Stimulated activated CD8-positive, alpha-beta memory T cell treated with anti-CD3 and anti-CD28 coated beads, Interleukin-7, amount 100 ng/mL, for 1 hour (primary cell): ENCODE results near the gene FNIP1.
"Not testable (repeated sequence)": the region's sequence is repeated elsewhere in the genome, so short reads cannot be mapped to it uniquely, and the experiment has no call there.

Experiments
- DNase-seq, 2 donors: peaks; one replicate each; pipeline ENCODE4 v3.0.0-alpha.2; 2020; ENCODE audit warnings: low read depth in 2 of 2

Gene FNIP1

GRCh38 chr5:131749723-131750470 lies 46.9 kb downstream of the FNIP1 start:
- no peak for DNase-seq

GRCh38 chr5:131749138-131749537 lies 47.7 kb downstream of the FNIP1 start:
- DNase-seq: no peak

GRCh38 chr5:131747180-131748105 lies 49.4 kb downstream of the FNIP1 start:
- DNase-seq: no peak

DNA sequence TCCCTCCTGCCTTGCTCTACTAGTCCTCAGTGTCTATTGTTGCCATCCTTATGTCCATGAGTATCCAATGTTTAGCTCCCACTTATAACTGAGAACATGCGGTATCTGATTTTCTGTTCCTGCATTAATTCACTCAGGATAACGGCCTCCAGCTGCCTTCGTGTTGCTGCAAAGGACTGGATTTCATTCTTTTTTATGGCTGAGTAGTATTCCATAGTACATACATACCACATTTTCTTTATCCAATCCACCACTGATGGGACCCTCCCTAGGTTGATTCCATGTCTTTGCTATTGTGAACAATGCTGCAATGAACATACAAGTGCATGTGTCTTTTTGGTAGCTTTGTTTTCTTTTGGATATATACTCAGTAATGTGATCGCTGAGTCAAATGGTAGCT lies 50.4 kb downstream of the FNIP1 start:
- DNase-seq: no peak

GRCh38 chr5:131745703-131746102 lies 51.1 kb downstream of the FNIP1 start:
- no peak for DNase-seq

- no peak for DNase-seq
These were observed 51.7 kb downstream of the FNIP1 start for GRCh38 chr5:131745155-131745554.

DNA sequence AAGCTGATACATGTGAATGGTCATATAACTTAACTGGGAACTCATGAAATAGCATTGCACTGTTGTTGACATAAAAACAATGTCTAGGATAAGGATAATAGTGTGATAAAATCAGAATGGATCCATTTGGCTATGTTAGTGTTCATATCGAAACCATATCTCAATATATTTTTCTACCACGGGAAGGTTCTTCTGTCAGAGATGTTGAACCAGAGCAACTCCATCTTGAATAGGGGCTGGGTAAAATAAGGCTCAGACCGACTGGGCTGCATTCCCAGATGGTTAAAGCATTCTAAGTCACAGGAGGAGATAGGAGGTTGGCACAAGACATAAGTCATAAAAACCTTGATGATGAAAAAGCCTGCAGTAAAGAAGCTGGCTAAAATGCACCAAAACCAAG lies 56.3 kb downstream of the FNIP1 start:
- no peak for DNase-seq

DNA sequence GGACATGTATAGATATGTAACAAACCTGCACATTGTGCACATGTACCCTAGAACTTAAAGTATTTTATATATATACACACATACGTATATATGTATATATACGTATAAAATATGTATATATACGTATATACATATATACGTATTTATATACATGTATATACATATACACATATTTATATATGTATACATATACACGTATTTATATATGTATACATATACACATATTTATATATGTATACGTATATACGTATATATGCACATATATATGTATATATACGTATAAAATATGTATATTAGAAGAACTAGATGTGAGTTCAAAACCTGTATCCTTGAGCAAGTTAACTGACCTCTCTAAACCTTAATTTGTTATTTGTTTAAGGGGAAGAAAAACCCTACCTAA lies 61.4 kb downstream of the FNIP1 start:
- DNase-seq: no peak

GRCh38 chr5:131734939-131735338 lies 61.9 kb downstream of the FNIP1 start:
- not testable (repeated sequence) for DNase-seq

- DNase-seq: not testable (repeated sequence)
These were observed 67.5 kb downstream of the FNIP1 start for GRCh38 chr5:131729292-131729691.

GRCh38 chr5:131724089-131724488 lies 72.7 kb downstream of the FNIP1 start:
- not testable (repeated sequence) for DNase-seq

DNA sequence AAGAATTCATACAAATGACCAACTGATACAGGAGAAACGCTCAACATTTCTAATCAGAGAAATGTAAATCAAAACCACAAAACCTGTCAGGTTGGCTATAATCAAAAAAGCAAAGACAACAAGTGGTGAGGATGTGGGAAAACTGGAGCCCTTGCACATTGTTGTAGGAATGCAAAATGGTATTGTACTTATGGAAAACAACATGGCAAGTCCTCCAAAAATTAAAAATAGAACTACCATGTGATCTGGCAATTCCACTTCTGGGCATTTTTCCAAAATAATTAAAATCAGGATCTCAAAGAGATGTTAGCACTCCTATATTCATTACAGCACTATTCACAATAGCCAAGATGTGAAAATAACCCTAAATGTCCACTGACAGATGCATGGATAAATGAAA lies 76.1 kb downstream of the FNIP1 start:
- DNase-seq: no peak

DNA sequence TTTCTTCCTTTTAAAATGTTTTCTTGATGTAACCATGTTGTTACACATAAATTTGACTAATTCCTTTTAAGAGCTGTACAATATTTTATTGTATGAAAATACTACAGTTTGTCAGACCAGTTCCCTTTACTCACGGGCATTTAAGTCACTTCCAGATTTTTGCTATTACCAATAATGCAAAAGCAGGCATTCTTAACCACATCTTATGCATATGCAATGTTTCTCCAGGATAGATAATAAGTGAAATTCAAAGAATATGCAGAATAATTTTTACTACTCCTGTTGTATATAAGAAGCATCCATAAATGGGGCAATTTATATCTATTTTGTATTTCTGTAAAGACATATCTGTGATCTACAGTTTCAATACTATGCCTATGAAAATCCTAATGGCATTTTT lies 77.3 kb downstream of the FNIP1 start:
- no peak for DNase-seq

GRCh38 chr5:131718487-131719014 lies 78.3 kb downstream of the FNIP1 start:
- DNase-seq: no peak

DNA sequence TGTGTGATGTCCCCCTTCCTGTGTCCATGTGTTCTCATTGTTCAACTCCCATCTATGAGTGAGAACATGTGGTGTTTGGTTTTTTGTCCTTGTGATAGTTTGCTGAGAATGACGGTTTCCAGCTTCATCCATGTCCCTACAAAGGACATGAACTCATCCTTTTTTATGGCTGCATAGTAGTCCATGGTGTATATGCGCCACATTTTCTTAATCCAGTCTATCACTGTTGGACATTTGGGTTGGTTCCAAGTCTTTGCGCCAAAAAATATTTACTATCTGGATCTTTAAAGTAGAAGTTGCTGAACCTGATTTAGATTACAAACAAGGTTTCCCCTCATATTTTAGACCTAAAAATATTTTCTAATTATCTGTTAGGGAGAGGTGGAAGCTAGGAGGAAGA lies 79.7 kb downstream of the FNIP1 start:
- DNase-seq: not testable (repeated sequence)

DNA sequence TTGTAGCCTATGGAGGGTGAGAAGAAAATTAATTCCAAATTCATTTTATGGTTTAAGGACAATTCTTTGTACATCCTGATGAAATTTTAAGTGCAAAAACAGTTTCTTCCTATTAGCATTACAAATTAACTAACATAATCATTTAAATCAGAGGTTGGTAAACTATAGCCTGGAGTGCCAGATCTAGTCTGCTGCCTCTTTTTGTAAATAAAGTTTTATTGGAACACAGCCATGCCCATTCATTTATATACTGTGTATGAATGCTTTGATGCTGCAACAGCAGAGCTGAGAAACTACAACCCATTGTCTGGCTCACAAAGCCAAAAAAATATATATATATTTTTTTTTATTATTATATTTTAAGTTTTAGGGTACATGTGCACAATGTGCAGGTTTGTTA lies 80.2 kb downstream of the FNIP1 start:
- no peak for DNase-seq

DNA sequence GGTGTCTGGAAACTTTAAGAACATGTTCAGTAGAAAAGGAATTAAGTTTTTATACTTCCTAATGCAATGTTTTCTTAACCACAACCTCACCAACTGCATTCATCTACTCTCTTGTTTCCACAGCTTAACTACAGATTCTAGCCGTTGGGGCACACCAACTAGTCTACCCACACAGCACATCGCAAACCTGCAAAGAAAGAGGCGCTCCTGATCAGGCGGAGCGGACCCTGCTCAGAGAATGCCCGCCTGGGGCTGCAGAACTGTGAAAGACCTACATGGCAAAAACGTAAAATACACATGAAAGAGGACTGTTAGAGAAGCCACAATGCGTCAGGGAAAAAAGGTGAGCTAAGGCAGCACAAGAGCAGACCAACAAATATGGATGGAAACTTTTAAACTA lies 86.4 kb downstream of the FNIP1 start:
- DNase-seq: no peak

DNA sequence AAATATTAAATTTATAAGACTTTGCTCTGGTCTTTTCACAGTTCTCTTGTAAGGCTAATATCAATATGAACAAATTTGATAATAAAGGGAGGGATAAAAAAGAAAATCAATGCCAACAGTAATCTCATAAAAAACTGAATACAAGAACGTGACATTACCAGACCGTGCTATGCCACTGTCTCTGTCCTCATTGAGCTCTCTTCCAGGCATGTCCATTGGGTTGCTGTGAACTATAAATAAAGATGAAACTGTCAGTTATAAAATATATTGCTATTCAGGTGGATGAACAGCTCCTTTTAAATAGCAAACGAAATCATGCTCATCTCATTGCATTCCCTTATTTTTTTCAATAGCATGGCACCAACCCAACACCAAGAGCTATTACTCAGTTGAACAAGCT lies 87.8 kb downstream of the FNIP1 start:
- DNase-seq: no peak

- DNase-seq: no peak
These were observed 90.5 kb downstream of the FNIP1 start for GRCh38 chr5:131706281-131706680.

DNA sequence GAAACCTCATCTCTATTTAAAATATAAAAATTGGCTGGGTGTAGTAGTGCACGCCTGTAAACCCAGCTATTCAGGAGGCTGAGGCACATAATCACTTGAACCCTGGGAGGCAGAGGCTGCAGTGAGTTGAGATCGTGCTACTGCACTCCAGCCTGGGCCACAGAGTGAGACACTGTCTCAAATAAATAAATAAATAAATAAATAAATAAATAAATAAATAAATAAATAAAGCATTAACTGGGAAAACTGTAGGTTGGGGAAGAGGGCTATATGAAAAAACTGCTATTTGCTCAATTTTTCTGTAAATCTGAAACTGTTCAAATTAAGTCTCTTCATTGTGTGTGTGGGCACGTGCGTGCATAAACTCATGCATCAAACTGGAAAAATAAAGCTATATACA lies 101.9 kb downstream of the FNIP1 start:
- no peak for DNase-seq

GRCh38 chr5:131693894-131694293 lies 102.9 kb downstream of the FNIP1 start:
- no peak for DNase-seq

DNA sequence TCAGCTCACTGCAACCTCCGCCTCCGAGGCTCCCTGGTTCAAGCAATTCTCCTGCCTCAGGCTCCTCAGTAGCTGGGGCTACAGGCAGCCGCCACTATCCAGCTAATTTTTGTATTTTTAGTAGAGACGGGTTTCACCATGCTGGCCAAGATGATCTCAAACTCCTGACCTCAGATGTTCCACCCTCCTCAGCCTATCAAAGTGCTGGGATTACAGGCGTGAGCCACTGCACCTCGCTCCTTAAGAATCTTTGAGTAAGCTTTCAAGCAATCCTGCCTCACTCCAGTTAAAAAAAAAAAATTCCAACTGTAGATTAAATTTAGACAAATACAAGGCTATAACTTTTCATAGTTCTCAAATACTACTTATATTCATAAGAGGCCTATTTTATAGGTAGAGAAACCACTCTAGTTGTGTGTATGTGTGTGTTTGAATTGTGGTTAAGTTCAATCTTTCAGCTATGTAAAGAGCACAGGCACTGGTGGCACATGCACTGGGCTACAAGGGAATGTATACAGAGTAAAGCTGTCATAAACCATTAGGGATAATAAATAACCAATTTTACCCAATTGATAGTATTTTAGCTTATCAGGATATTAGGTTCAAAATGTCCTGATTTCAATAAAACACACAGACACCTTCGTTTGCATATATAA lies 111.2 kb downstream of the FNIP1 start:
- no peak for DNase-seq
